ENCODE data around the gene DCX.
A peak's percentile ranks its signal among the peaks of the same experiment; 100 is the strongest.
"Not testable (repeated sequence)": the region's sequence is repeated elsewhere in the genome, so short reads cannot be mapped to it uniquely, and the experiment has no call there.

DCX gene

DNA sequence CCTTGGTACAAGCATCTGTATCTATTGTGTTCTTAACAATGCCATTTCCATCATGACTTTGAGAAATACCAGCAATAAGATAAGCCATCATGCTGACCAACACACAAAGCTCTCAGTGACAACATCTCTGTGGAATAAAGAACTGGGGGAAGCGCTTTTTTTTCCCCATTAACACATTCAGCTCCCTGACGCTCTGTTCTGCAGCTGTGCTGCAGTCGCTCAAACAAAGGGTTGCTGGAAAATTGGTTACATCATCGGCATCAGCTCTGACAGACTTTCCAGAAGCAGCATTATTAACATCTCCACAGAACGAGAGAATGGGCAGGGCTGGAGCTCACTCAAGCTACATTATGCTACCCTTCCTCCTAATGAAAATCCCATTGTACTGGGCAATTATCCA is 39.9 kb downstream of the DCX start:
- DNase-seq (ENCODE audit: low read depth in 2 of 2): no peak

DNA sequence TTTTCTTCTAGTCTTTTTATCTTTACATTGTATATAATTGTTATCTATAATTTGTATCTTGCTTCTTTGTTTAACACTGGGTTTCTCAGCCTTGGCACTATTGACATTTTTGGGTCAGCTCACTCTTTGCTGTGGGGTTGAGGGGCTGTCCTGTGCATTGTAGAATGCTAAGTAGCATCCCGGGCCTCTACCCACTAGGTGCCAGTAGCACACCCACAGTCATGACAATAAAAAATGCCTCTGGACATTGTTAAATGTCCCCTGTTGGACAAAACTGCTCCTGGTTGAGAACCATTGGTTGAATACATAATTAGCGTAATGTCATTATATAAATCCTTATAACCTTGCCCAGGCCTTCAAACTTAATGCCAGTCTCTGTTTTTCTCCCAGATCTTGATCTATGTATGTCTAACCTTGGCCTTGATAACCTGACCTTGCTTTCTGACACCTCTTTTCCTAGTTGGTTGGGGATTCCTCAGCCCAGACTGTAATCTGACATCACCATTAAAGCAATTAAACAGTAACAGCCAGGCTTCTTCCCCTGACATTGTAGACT is 46.1 kb downstream of the DCX start:
- no peak for DNase-seq (ENCODE audit: low read depth in 2 of 2)

DNA sequence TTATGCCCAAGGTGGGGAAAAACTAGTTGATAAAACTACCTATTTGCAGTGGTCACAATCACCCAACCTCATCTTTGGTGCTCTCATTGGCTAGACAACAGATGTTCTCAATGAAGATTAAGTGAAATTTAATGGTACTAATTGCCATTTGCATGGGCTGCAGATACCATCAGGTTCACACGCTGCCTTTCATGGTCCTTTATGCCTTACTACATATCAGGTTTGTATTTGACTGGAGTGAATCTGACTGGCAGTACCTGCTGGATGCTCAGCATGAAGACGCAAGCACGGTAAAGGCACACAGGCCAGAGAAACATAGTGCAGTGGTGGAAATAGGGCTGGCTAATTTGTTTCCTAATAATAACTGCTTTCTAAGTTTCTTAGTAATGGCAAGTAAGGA is 48.3 kb downstream of the DCX start:
- DNase-seq (ENCODE audit: low read depth in 2 of 2): no peak

DNA sequence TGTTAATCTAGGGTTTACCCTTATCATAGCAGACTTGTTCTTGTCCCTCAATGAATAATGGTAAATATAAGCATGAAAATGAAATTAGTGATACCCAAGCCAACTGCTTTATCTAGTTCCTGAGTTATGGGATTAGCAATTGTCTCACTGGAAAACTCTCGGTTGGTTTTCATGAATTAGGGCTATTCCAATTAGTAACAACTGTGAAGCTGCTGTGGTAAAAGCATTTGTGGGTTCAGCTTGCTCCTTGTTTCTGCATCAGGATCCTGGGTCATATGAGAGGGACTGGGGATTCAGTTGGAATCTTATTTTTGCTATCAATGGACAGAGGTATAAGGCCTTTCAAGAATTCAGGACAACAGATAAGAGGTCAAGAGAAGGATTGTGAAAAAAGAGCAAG is 50.2 kb downstream of the DCX start:
- no peak for DNase-seq (ENCODE audit: low read depth in 2 of 2)

DNA sequence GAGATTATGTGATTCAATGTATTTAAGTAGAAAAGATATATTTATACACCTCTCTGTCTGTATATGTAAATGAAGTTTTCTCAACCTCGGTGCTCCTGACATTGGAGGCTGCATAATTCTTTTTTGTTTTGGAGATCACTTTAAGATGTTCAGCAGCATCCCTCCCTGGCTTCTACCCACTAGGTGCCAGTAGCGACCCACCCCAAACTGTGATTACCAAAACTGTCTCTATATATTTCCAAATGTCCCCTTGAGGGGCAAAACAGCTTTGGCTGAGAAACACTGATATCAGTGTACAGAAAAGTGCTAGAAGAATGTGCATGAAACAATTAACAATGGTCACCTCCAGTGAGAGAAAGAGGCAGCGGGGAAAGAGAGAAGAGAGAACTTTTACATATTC is 51.2 kb downstream of the DCX start:
- DNase-seq (ENCODE audit: low read depth in 2 of 2): no peak

DNA sequence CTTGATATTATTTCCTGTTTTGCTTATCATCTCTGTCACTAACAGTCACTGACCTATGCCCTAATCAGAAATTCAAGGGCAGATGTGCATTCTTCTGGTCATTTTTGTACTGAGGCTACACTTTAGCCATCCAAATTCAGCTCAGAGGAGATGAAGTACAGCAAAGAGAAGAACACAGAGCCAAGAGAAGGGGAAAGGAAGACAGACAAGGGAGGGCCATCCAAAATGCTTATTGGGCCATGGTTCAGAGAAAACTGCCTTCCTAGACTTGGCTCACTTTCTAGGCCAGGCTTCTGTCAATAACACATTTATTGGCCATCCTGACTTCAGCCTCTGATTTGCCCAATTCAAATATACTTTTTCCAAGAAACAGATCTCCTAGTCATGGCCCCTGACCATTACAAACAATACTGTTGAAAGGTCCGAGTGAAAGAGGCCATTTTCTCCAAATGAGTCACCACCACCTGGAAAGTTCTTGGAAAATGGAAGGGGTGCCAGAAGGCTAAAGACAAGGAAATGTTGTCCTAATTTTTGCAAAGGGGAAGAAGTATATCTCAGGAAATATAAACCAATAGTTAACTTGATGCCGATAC is 56.4 kb downstream of the DCX start:
- DNase-seq (ENCODE audit: low read depth in 2 of 2): no peak

DNA sequence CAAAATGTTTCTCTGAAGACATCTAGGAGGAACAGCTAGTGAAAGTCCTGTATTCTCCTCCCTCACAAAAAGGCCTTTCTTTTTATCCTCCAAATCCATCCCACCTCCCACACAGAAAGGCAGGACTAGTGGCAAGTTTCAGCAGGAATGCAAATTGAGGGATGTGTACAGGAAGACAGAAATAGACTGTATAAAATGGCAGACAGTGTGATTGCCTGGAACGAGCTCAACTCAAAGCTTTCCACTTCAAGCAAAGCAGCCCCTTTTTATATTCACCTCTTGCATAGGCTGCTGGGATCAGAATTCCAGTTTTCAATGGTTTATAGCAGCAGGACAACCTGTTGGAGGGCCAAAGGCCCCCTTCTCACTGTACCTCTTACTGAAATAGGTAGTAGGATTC is 57.5 kb downstream of the DCX start:
- no peak for DNase-seq (ENCODE audit: low read depth in 2 of 2)

DNA sequence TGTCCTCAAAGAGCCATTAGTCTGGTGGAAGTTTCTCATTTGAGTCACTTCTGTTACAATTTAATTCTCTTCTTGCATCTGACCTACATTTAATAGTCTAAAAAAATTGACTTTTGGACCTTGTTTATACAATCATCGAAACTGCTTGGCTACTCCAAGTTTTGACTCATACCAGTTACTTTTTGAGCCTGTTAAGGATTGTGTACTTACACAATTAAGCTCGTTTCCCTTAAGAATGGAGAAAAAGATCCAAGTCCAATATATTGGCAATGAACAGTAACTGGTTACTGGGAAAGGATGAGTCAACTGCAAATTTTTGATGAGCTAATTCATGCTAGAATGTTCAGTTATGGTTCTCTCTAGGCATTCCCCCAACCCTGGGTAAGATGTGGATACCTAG is 58.2 kb downstream of the DCX start:
- DNase-seq (ENCODE audit: low read depth in 2 of 2): peak in 1 of 2 experiments; percentile 3

DNA sequence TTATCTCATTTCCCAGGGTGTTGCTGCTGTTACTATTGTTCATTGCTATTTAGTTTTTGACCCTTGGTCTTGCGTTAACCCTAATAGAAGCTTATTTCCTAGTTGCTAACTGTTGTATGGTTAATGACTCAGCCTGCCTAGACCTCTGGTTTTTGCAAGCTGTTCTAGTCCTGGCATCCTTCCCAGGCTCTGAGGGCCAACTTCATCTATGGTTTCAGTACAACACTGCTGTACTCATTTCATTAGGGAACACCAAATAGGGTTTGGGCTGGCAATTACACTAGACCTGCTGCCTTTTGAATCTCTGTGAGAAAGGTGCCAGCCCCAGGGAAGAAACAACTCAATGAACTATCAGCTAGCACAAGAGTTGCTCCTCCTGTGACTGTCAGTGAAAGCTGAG is 59.6 kb downstream of the DCX start:
- peak; percentile 4 to 9 for DNase-seq (ENCODE audit: low read depth in 2 of 2)

DNA sequence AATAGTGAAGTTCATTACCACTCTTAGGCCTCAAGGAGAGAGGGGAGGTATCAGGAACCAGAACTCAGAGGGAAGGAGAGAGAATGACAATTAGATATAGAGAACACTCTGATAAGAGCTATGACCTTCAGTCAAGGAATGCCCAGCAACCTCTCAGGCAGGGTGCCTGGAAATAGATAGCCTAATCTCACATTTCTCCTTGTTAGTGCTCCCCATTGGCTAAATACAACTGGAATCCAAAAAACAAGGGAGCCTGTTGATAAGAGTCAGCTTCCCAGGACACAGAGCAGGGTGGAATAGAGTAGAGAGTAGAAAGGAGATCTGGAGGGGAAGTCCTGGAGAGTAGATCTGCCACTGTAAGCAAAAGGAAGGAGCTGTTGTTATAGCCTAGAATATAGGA is 62.1 kb downstream of the DCX start:
- DNase-seq (ENCODE audit: low read depth in 2 of 2): no peak

DNA sequence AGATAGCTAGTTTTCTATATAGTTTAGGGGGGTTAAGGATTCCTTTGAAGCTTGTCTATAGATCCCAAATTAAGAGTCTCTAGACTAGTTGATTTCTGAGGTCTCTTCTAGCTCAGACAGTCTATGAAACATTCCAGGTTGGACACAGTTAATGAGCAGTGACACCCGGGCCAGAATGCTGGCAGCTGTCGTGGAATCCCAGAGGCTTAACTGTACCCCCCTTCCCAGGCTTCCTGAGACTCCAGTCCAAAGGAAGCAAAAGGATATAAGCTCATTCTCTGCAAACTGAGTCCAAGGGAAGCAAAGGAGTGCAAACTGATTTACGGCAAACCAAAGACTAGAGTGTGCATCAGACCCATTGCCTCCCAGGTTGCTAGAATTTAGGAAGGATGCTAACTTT is 62.9 kb downstream of the DCX start:
- DNase-seq (ENCODE audit: low read depth in 2 of 2): no peak

DNA sequence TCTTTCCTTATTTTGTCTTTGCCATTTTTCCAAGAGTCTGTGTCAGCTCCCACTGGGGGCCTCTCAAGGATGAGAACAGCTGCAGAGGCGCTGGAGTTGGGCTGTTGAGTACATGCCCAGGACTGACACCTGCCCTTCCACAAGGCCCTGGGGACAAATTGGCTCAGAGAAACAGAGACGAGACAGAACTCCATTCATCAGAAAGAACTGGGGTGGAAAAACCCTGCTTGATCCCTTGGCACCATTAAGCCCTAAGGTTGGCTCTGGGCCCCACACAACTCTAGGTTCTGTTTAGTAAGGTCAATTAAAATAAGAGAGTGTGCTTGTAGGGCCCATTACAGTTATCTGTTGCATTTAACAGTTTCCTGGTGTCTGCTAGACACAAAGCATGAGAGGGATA is 63.6 kb downstream of the DCX start:
- no peak for DNase-seq (ENCODE audit: low read depth in 2 of 2)

DNA sequence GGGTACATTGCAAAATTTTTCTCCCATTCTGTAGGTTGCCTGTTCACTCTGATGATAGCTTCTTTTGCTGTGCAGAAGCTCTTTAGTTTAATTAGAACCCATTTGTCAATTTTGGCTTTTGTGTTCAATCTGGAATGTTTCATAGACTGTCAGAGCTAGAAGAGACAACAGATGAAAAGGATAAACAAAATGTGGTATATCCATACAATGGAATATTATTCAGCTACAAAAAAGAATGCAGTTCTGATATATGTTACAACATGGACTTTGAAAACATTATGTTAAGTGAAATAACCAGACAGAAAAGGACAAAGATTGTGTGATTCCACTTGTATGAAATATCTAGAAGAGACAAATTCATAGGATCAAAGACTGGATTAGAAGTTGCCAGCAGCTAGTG is 65.8 kb downstream of the DCX start:
- not testable (repeated sequence) for DNase-seq (ENCODE audit: low read depth in 2 of 2)

DNA sequence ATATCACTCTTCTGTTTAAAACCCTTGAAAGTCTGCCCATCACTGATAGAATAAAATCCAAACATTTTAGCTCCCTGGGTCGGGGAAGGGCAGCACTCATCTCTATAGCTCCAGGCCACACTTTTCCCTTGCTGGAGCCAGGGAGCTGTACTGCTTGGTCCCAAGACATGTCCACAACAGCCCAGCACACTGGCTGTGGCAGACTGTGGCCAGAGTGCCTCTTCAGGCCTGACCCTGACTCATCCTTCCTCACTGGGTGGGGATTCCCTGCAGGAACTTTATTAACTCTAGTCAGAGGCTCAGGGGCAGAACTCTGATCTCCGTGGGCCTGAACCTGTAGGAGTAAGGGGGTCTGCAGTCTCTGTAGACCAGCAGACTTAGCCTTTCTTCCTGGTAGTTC is 71.9 kb downstream of the DCX start:
- DNase-seq (ENCODE audit: low read depth in 2 of 2): no peak

DNA sequence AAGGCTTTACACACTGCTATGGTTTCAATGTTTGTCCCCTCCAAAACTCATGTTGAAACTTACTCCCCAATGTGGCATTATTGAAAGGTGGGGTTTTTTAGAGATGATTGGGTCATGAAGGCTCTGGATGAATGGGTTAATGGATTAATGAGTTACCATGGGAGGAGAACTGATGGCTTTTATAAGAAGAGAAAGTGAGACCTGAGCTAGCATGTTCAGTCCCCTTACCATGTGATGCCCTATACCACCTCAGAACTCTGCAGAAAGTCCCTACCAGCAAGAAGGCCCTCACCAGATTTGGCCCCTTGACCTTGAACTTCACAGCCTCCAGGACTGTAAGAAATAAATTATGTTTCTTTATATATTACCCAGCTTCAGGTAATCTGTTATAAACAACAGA is 72.8 kb downstream of the DCX start:
- DNase-seq (ENCODE audit: low read depth in 2 of 2): no peak

DNA sequence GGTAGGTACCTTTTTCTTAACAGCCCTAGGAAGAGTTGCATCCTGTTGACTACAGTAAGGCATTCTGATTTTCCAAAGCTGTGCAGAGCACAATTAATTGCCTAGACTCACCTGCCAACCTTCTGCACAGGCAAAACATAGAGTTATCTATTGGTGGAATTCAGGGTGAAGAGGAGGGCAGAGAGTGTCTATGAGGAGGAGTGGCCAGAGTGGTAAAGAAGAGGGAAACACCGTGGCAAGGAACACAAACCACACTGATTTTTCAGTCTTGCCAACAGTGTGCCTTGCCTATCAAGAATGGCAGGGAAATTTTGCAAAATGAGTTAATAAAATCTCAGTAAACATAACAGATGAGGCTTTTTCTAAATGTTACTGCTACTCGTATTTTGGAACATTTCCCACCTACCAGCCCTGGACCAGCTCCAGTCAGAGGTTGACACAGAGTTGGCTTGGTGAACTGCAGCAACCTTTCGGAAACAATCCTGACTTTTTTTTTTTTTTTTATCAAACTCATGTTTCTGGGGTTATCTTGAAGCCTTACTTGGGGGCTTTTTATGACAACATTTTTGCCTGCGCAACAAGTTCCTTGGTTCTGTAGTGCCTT is 73.8 kb downstream of the DCX start:
- no peak for DNase-seq (ENCODE audit: low read depth in 2 of 2)

DNA sequence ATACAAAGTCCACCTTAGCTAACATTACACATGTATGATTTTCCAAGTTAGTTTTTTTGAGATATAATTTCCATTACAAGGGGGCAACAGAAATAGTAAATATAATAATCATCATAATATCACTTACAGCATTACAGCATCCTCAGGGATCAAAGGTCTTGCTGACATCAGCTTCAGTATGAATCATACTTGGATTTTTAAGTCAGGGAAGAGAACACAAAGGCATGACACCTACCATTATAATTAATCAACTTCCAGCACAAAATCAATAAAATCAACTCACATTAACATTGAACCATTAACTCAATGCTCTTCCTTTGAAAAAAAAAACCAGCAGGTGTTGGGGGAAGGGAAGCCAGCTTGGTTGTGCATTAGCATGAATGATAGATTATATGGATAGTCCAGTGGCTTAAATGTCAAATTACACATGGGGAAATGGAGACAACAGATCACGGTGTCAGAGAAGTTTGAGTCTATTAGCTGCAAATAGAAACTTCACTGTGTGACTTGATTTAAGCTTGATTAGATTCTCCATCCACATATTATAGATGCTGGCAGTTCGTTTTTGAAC is 74.8 kb downstream of the DCX start:
- DNase-seq (ENCODE audit: low read depth in 2 of 2): no peak

DNA sequence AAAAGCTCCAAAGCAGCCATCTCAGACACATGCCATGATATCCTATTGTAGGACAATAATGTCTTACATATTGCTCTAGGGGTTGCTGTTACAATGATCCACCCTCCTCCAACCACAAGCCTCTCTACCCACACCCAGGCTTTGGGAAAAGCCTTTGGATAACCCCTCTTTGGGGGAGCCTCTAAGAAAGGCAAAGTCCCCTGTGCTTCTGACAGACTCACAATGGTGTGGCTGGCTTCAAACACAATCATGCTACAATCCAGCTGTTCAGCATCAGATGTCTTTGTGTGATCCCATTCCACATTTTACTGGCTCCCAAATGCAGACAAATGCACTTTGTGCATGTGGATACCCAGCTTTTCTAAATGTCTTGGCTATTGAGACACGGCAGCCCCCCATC is 75.9 kb downstream of the DCX start:
- DNase-seq (ENCODE audit: low read depth in 2 of 2): no peak

DNA sequence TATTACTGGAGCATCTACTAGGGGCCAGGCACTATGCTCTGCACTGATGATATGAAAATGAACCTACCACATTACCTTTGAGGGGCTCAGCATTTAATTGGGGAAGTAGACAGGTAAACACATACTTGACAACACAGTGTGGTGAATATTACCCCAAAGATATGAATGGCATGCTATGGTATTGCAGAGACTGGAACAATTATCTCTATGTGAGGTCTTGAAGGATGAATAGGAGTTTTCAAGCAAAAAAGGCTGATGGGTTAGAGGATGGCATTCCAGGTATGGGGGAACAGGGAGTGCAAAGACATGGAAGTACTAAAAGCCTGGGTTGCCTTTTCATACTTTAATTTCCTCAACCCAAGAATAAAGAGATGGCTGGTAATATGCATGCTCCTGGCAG is 82.6 kb downstream of the DCX start:
- DNase-seq (ENCODE audit: low read depth in 2 of 2): no peak

DNA sequence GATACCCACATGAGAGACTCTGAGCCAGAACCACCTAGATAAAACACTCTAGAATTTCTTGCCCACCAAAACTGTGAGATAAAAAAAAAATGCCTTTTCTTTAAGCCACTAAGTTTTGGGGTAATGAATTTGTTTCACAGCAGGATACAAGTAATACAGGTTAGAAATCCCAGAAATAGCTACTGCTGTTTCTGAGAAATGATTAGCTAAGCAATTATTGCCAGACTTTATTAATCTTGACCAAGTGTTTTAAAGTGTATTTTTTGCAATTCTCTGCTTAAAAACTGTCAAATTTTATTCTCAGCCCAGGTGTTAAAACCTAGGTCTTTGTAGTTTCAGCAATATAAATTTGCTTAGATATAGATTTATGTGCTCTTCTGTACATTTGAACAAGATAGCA is 83.1 kb downstream of the DCX start:
- no peak for DNase-seq (ENCODE audit: low read depth in 2 of 2)

DNA sequence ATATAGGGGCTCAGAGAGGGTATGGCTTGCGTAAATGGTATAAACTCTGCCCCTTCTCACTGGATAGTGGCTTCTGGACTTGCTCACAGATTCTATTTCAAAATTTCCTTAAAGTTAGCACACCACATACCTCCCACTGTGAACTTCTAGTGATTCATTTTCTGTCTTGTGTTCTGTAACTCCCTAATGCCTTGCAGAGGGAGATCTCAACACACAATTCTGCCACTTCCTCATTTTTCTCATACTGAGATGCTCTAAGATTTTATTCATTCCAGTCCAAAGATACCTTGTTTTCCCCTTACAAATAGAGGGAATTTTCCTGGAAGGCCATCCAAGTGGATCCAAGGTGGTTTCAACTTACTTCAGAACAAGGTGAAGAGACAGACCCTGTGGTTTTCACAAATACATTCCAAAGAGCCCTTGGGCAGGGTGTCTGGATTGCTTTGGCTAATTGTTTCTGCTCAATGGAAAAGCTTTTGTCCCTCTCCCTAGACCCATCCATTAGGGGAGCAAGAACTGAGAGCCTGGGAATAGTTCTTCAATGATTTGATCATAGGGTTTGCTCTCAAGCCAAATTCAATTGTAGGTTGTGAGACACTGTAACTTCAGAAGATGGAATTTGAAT is 89.6 kb downstream of the DCX start:
- DNase-seq (ENCODE audit: low read depth in 2 of 2): no peak

DNA sequence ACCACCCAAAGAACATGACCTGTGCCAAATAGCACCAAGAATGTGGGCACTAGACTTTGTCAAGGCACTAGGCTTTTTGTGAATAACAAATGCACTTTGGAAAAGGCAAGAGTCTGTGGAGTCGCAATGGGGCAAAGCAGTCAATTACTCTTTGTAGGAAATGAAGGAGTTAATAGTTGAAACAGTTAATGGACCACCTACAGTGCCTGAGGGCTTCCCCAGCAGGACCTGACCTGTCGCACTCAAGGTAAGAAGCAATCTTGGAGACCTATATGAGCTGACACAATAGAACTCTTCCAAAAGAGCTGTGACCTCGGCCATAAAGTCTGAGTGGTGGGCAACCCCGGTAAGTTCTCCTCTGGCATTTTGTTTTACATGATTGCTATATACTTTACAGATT is 92.5 kb downstream of the DCX start:
- no peak for DNase-seq (ENCODE audit: low read depth in 2 of 2)

DNA sequence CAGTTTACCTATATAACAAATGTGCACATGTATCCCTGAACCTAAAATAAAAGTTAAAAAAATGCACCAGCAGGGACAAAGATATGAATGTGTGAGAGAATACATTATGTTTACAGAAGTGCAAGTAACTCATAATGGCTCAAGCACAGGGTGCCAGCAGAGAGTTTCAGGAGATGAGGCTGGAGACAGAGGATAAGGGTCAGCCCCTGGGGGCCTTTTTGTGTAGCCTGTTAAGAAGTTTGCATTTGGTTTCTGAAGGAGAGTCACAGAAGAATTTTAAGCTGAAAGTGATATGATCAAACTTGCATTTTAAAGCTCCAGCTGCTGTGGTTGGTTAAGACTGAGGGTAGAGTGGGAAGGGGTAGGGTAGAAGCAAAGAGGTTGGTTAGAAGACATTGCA is 93.1 kb downstream of the DCX start:
- DNase-seq (ENCODE audit: low read depth in 2 of 2): no peak
